Cardiac fibroblast (primary cell): Measurements from ENCODE around the gene UBR3.
"Not testable (repeated sequence)": the region's sequence is repeated elsewhere in the genome, so short reads cannot be mapped to it uniquely, and the experiment has no call there.

Source experiments
- DNase-seq, 2 donors: peaks; one replicate each; pipeline versions ENCODE4 v3.0.0 to v3.0.0-alpha.2; 2010; ENCODE audit warnings: low read depth in 2 of 2
- H3K4me3 ChIP-seq, 2 donors: replicated peaks in 1 of 2; 1 replicate in 1 of 2; 2 replicates in 1 of 2; pipeline ENCODE4 v1.5.1; 2011; ENCODE audit warnings: low read depth in 2 of 2, low read length in 2 of 2, mild to moderate bottlenecking in 2 of 2, moderate library complexity in 1 of 2
- CTCF ChIP-seq: IDR thresholded peaks from one replicate; pipeline ENCODE4 v1.5.1; 2011; ENCODE audit warnings: low read depth, mild to moderate bottlenecking, low read length, inconsistent platforms

The UBR3 gene

GRCh38 chr2:169859423-169859822 lies 32.2 kb downstream of the UBR3 start:
- no peak overlapping the region for H3K4me3 ChIP-seq
- no peak for TF ChIP-seq CTCF
- no peak for DNase-seq

GRCh38 chr2:169860149-169860548 lies 32.9 kb downstream of the UBR3 start:
- no peak overlapping the region for H3K4me3 ChIP-seq
- no peak for DNase-seq
- TF ChIP-seq CTCF: no peak

- H3K4me3 ChIP-seq: no peak overlapping the region
- DNase-seq: peak in 1 of 2 donors; percentile 36
Observed at GRCh38 chr2:169862816-169863215, 35.6 kb downstream of the UBR3 start.

GRCh38 chr2:169865492-169865891 lies 38.2 kb downstream of the UBR3 start:
- H3K4me3 ChIP-seq: no peak overlapping the region
- no peak for DNase-seq
- no peak for TF ChIP-seq CTCF

More at GRCh38 chr2:169862816-169863215, 35.6 kb downstream of the UBR3 start:
- TF ChIP-seq CTCF: no peak

GRCh38 chr2:169866230-169866629 lies 39.0 kb downstream of the UBR3 start:
- DNase-seq, H3K4me3 ChIP-seq: not testable (repeated sequence)

GRCh38 chr2:169867579-169867978 lies 40.3 kb downstream of the UBR3 start:
- no peak overlapping the region for H3K4me3 ChIP-seq
- TF ChIP-seq CTCF: no peak
- DNase-seq: no peak

GRCh38 chr2:169868951-169869350 lies 41.7 kb downstream of the UBR3 start:
- no peak overlapping the region for H3K4me3 ChIP-seq
- no peak for TF ChIP-seq CTCF

GRCh38 chr2:169871369-169871768 lies 44.1 kb downstream of the UBR3 start:
- not testable (repeated sequence) for H3K4me3 ChIP-seq, DNase-seq

More at GRCh38 chr2:169868951-169869350, 41.7 kb downstream of the UBR3 start:
- DNase-seq: no peak
